Measurements from ENCODE around the gene SMARCB1.

DNA sequence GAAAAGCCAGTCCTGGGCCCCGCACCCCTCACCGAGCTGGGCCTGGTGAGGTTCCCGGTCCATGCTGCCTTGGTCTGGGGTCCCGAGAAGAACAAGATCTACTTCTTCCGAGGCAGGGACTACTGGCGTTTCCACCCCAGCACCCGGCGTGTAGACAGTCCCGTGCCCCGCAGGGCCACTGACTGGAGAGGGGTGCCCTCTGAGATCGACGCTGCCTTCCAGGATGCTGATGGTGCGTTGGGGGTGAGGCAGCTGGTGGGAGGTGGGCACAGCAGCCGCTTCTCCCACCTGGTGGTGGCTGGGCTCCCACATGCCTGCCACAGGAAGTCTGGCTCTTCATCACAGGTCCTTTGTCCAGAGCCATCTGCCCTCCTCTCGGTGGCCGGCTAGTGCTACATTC, 4.5 kb upstream of the SMARCB1 start:
- no peak for TF ChIP-seq POLR2AphosphoS5 (IDR thresholded peaks at IDR 0.05; ENCODE audit: insufficient read depth in 1 of 2, low read depth in 1 of 2)
- TF ChIP-seq, protein P1, sequence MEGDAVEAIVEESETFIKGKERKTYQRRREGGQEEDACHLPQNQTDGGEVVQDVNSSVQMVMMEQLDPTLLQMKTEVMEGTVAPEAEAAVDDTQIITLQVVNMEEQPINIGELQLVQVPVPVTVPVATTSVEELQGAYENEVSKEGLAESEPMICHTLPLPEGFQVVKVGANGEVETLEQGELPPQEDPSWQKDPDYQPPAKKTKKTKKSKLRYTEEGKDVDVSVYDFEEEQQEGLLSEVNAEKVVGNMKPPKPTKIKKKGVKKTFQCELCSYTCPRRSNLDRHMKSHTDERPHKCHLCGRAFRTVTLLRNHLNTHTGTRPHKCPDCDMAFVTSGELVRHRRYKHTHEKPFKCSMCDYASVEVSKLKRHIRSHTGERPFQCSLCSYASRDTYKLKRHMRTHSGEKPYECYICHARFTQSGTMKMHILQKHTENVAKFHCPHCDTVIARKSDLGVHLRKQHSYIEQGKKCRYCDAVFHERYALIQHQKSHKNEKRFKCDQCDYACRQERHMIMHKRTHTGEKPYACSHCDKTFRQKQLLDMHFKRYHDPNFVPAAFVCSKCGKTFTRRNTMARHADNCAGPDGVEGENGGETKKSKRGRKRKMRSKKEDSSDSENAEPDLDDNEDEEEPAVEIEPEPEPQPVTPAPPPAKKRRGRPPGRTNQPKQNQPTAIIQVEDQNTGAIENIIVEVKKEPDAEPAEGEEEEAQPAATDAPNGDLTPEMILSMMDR (IDR thresholded peaks at IDR 0.05) = no peak
